Measurements from ENCODE around the gene BUD31. TPM values are rescaled to one million over a fixed set of nuclear protein-coding genes. Genes with fewer than 3 reads are reported as not detected.
A peak's percentile ranks its signal among the peaks of the same experiment; 100 is the strongest.

BUD31 gene
- total and polyA plus RNA-seq, 8 donors: 79.0 to 103 (median 94.2) TPM

DNA sequence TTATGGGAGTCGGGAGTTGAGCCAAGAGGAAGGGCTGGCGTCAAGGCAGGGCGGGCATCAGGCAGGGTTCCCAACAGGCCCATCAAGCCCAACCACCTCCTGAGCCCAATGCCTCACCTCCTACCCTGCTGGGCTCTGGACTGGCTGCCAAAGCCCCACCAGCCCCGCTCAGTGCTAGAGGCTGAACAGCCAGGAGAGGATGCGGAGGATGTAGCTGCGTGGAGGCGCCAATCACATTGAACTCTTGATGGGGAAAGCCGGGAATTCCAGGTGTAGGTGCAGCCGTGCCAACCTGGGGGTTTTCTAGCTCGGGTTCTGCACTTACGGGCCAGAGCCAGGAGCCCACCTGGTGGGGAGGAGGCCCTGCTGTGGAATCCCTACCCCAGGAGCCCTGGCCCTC lies 44.3 kb downstream of the BUD31 start:
- no peaks in the 10 kb centered on the region for H3K27me3 ChIP-seq
- intact Hi-C loops (cut with DNase I): no loop called here
- no peak overlapping the region for H3K27ac ChIP-seq
- no peak for ATAC-seq
- H3K4me3 ChIP-seq: no peak overlapping the region
- peaks cover 0 to 100% of the 10 kb centered on the region in 2 donors for H3K36me3 ChIP-seq
- TF ChIP-seq, protein P1, sequence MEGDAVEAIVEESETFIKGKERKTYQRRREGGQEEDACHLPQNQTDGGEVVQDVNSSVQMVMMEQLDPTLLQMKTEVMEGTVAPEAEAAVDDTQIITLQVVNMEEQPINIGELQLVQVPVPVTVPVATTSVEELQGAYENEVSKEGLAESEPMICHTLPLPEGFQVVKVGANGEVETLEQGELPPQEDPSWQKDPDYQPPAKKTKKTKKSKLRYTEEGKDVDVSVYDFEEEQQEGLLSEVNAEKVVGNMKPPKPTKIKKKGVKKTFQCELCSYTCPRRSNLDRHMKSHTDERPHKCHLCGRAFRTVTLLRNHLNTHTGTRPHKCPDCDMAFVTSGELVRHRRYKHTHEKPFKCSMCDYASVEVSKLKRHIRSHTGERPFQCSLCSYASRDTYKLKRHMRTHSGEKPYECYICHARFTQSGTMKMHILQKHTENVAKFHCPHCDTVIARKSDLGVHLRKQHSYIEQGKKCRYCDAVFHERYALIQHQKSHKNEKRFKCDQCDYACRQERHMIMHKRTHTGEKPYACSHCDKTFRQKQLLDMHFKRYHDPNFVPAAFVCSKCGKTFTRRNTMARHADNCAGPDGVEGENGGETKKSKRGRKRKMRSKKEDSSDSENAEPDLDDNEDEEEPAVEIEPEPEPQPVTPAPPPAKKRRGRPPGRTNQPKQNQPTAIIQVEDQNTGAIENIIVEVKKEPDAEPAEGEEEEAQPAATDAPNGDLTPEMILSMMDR (IDR thresholded peaks at IDR 0.05): no peak
- no peaks in the 10 kb centered on the region for H3K9me3 ChIP-seq
- H3K4me1 ChIP-seq: no peaks in the 10 kb centered on the region
- DNase-seq: no peak

DNA sequence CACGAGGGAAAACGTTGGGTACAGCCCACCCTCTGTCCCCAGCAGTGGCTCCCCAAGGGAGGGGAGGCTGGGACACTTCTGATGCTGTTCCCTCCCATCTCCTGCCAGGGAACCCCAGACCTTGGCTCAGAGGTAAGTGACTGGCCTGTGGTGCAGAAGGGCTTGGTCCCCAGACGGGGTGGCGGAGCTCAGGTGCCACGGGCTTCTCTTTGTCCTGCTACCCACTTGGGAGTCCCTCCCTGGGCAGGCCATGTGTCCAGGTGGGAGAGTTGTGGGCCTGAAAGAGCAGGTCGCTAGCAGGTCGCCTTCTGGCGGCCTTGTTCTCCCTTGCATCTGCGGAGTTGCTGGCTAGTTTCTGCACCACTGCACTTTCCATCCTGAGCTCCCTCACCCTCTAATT lies 47.1 kb downstream of the BUD31 start:
- Histone ChIP-seq H3K36me3 (peaks cover 0 to 100% of the 10 kb centered on the region in 2 donors), H3K27me3 (no peaks in the 10 kb centered on the region), H3K4me1 (peaks cover 0 to 8% of the 10 kb centered on the region in 2 donors), H3K9me3 (no peaks in the 10 kb centered on the region), H3K4me3 (no peak overlapping the region), H3K27ac (no peak overlapping the region)
- intact Hi-C loops (cut with DNase I): no loop called here
- ATAC-seq (no peak), DNase-seq (peak in 1 of 4 donors; percentile 57)
- TF ChIP-seq, protein P1 (IDR thresholded peaks at IDR 0.05): no peak

DNA sequence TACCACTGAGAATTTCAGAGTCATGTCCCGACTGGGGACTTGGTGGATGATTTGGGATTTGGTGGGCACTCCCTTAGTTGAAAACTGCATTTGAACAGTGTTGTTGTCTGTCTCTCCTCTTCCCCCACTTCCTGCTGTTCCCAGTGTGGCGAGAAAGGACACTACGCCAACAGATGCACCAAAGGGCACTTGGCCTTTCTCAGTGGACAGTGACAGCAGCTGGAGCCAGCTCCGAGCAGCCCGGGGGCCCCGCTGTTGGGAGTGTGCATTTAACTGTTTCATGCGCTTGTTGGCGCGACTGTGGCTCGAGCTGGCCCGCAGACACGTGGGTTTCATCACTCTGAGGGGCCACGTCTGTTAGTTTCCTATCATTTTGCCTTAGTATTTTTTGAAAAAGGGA lies 47.5 kb downstream of the BUD31 start:
- peaks cover 0 to 100% of the 10 kb centered on the region in 2 donors for H3K36me3 ChIP-seq
- peak in 1 of 4 donors; percentile 76 for DNase-seq
- intact Hi-C loops (cut with DNase I): no loop called here
- H3K4me1 ChIP-seq: peaks cover 0 to 13% of the 10 kb centered on the region in 2 donors
- no peaks in the 10 kb centered on the region for H3K27me3 ChIP-seq
- H3K9me3 ChIP-seq: no peaks in the 10 kb centered on the region
- TF ChIP-seq, protein P1 (IDR thresholded peaks at IDR 0.05): no peak
- H3K4me3 ChIP-seq: no peak overlapping the region
- no peak for ATAC-seq
- H3K27ac ChIP-seq: no peak overlapping the region

DNA sequence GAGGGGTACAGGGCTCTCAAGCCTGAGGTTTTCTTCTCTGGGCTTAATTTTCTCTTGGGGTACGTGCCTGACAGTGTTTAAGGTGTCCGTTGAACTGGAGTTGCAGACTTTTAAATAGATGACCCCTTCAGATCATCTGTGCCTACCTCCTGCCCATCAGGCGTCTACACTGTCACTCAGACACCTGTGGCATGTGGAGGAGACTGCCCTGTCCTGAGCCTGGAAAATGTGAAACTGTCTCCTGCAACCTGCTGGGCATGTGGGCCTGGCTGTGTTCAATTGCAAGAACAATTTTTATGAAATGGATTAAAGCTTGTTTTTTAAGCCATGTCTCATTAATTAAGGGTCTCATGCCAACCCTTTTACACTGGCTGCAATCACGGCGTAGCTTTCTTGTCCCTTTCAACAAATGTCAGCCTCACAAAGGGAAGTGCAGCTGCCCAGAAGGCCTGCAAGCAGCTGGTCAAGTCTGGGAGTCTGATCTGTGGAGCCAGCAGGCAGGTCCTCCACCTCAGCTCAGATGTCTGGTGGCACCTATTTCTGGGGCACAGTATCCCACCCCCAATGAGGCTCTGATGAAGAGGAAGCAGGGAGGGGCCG lies 48.4 kb downstream of the BUD31 start:
- no peaks in the 10 kb centered on the region for H3K9me3 ChIP-seq
- peaks cover 0 to 20% of the 10 kb centered on the region in 2 donors for H3K4me1 ChIP-seq
- no peaks in the 10 kb centered on the region for H3K27me3 ChIP-seq
- no peak overlapping the region for H3K27ac ChIP-seq
- H3K36me3 ChIP-seq: peaks cover 0 to 96% of the 10 kb centered on the region in 2 donors
- ATAC-seq: no peak
- peak in 1 of 4 donors; percentile 10 for DNase-seq
- intact Hi-C loops (cut with DNase I): no loop called here
- TF ChIP-seq, protein P1 (IDR thresholded peaks at IDR 0.05): no peak
- no peak overlapping the region for H3K4me3 ChIP-seq

DNA sequence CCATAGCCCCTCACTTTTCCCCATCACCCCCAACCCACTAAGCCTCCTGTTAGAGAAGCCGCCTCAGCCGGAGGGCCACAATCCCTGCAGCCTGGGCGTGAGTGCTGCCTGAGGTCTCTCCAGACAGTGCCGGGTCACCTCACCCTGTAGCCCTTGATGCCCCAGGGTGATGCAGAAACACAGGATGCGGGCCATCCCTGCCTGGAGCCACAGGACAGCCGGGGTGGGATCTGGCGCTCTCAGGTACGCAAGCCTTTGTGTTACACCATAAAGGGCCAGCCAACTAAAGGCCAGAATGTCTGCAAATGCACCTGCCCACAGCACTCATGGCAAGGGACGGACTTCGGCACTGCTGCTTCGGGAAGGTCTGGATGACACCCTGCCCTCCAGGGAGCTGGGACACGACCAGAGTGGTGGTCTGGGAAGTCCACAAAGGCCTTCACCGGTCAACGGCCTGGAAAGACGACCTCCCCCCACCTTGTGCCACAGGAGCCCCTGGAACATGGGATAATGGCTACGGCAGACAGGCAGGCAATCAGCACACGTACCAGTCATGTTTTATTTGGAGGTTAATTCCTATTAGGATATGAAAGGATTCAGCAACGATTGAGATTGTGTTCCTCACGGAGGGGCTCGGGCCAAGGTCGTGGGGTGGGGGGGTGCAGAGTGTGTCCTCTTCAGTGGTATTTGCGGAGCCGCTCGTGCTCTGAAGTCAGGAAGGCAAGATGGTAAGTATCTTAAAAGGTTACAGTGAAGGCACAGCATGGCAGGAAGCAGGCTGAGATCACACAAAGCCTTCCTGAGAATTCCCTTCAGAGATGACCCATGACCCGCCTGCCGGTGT lies 49.1 kb downstream of the BUD31 start:
- DNase-seq: peak in 1 of 4 donors; percentile 61
- intact Hi-C loops (cut with DNase I): no loop called here
- no peak overlapping the region for H3K4me3 ChIP-seq
- TF ChIP-seq, protein P1 (IDR thresholded peaks at IDR 0.05): no peak
- no peaks in the 10 kb centered on the region for H3K27me3 ChIP-seq
- no peak overlapping the region for H3K27ac ChIP-seq
- ATAC-seq: no peak
- peaks cover 0 to 96% of the 10 kb centered on the region in 2 donors for H3K36me3 ChIP-seq
- H3K9me3 ChIP-seq: no peaks in the 10 kb centered on the region
- H3K4me1 ChIP-seq: peaks cover 0 to 27% of the 10 kb centered on the region in 2 donors

Measured in left lung (tissue), 10 donors.